Globus pallidus (tissue), 1 donor: ENCODE measurements around the gene CARMIL3.

Experiments
- DNase-seq: peaks from one replicate; pipeline ENCODE4 v3.0.0-alpha.2; 2015; ENCODE audit warnings: low spot score

The CARMIL3 gene

DNA sequence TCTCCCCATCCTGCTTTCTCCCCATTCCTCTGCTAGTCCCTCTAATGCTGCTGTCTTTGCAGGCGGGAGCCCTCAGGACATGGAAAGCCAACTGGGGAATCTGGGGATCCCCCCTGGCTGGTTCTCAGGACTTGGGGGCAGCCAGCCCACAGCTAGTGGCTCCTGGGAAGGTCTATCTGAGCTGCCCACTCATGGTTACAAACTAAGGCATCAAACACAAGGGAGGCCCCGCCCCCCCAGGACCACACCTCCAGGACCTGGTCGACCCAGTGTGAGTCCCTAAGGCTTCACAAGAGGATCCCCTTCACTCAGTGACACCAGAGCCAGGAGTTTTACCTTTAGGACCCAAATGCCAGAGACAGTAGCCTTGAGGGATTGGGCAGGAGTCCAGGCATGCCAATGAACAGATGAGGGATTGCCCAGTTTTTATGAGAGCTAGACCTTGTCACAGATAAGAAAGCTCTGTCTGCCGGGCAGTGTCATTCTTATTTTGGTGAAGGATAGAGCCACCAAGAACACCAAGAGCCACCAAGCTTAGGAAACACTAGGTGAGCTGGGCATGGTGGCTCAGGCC is 11.5 kb downstream of the CARMIL3 start:
- DNase-seq = no peak

DNA sequence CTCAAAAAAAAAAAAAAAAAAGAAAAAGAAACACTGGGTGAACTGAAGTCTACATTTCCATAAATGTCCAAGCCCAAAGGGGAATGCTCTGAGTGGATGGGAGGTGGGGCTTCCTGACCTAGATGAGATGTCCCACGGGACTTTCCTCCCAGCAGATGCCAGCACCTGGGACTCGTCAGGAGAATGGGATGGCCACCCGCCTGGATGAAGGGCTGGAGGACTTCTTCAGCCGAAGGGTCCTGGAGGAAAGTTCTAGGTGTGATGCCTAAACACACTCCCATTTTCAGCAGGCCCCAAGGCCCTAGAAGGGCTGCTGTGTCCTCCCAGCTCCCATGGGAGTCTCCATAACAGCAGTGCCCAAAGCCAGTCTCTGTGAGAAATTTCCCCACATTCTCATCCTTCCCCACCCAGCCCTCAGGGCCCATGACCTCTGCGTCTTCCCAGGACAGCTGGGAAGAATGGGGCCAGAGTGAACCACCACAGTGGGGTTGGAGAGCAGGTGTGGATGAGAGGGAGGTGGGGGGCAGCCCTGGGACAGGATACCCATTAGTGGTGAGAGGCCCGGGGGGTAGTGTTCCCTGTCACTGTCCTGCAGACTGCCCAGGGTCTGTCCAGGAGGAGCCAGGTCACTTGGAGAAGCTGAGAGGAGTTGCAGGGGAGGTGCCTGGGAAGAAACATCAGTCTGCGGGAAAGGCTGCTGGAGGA is 12.4 kb downstream of the CARMIL3 start:
- DNase-seq = no peak

DNA sequence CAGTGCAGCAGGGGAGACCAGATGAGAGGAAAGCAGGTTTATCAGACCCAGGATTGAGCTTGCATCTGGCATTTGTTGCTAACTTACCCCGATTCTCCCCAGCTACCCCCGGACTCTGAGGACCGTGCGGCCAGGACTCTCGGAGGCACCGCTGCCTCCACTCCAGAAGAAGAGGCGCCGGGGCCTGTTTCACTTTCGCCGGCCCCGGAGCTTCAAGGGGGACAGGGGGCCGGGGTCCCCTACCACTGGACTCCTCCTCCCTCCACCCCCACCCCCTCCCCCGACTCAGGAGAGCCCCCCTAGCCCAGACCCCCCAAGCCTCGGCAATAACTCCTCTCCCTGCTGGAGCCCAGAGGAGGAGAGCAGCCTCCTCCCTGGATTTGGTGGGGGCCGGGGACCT is 13.0 kb downstream of the CARMIL3 start:
- no peak for DNase-seq

DNA sequence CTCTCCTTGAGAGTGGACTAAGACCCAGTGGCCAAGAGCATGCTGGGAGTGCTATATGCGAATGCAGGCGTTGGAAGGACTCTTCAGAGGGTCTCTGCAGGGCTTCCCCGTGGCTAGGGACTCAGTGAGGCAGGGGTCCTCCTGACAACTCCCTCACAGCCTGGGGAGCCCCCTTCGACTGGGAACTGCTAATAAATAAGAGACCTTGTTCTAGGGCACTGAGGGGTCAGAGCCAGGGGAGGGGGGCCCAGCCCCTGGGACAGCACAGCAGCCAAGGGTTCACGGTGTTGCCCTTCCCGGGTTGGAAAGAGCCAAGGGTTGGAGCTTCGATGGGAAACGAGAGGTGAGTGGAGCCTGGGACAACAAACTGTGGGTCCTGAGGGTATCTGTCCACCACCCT is 13.6 kb downstream of the CARMIL3 start:
- no peak for DNase-seq

DNA sequence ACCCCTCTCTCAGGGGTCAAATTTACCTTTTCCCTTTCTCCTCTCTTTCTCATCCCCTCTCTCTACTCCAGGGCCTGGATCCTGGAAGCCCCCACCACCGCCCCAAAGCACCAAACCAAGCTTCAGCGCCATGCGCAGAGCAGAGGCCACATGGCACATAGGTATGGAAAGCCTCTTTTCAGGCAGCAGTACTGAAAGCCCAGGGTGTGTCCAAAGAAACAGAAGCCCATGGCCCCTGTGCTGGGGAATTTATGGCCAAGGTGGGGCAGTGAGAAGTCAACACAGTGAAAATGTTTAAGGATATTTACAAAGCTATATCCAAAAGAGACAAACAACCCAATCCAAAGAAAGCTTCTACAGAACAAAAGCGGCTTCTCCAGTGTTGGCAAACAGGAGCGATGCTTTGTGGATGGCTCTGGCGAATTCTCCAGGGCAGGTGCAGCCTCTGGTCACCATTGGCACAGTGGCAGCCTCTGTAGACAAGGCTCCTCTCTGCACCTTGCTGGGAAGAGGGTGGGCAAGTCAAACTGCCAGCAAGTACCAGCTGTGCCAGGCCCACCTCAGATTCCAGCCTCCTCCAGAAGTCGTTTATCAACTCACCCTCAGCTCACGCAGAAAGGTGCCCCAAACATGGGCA is 14.8 kb downstream of the CARMIL3 start:
- DNase-seq = no peak

DNA sequence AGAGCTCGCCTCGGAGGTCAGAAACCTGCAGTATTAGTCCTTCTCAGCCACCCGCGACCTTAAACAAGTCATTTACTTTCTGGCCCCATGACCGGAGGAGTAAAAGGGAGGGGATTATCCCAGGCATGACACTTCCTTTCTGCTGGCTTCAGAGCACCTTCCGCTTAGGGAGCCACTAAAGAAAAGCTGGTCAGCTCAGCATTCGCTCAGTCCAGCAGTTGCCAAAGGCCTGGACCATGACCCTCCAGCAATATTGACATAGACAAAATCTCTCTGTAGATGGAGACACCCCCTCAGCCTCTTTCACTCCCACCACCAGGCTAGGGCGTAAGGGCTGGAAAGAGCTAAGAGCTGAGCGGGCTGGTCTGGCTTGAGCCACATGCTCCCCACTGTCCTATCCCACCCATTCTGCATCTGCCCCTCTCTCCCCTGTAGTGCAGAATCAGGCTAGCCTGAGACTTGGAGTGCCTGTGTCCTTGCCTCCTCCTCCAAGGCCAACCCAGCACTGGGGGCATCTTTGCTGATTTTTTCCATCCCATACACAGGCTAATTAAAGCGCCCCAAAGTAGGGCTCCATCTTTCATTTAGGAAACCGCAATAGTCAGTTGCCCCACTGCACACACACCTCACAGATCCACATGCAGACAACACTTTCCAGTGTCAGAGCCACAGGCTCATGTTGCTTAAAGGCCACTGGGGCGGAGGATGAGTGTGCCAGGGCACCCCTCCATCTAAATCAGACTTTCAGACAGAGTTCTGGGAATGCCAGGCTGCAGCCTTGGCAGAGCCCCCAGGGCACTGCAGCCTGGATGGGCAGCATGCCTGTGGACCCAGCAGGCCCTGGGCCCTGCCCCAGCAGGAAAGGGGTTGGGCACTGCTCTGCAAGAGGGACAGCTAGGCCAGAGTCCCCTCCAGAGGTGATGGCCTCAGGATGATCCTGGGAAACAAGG is 15.6 kb downstream of the CARMIL3 start:
- DNase-seq = no peak

DNA sequence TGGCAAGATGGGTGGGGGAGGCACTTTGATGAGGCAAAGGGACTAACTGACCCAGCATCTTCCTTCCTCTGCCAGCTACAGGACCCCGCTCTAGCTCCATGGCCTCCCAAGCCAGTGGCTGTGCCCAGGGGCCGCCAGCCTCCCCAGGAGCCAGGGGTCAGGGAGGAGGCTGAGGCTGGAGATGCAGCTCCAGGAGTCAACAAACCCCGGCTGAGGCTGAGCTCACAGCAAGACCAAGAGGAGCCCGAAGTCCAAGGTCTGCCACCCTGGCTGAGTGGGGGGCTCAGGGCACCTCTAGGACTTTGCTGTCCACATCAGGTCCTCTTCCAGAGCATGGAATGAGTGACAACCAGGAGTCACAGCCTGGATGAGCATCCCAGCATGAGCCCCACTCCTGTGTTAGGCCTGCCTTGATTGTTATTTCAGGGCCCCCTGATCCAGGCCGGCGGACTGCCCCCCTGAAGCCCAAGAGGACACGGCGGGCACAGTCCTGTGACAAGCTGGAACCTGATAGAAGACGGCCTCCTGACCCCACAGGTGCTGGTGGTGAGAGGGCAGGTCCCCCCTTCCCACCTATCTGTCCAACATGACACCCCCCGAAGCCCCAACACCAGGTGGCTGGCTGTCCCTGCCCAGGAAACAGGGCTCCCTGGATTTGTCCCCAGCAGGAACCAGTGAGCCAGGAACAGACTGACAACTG is 17.1 kb downstream of the CARMIL3 start:
- no peak for DNase-seq

DNA sequence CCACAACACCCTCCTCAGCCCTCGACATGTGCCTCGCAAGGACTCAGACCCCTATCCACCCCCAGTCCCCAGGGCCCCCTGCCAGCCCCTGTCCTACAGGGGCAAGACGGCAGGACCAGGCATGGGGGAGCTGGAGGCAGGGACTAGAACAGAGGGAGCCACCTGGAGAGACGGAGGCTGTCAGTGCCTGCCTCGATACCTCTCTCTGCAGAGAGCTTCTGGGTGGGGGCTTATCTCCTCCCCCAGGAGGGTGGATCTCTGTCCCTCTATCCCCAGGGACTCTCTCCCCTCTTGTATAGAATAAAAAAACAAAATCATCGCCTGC is 17.6 kb downstream of the CARMIL3 start:
- DNase-seq = no peak

DNA sequence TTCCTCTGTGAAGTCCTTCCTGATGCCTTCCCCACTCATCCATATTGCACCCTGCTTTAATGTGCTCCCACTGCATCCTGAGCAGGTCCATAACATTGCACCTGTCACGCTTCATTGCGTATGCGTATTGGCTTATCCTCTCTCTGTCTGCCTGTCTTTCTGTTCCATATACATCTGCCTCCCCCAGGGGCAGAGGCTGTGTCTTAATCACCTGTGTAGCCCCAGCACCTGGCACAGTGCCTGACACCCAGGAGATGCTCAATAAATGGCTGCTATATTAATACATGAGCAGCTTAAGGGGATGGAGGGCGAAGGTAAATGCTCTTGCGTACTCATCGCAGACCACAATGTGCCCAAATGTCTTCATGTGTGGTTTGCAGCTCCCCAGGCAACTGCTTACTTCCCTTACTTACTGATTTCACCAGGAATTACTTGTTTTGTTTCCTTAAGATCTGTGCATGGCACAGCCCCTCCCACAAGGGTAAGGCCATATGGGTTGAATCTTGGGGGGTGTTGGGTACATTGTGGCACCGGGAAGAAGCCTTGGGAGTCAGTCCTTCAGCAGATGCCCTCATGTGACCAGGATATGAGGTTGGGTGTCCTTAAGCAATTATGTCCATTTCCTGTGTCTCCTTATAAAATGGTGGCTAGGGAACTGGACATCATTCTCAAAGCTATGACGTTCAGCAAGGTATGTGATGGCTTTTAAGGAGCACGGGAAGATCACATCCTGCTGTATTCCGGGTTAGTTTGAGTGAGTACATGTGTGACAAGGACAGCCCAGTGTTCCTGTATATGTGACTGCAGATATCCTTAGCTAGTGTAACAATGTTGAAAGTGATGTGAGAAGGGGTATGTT is 18.7 kb downstream of the CARMIL3 start:
- no peak for DNase-seq

DNA sequence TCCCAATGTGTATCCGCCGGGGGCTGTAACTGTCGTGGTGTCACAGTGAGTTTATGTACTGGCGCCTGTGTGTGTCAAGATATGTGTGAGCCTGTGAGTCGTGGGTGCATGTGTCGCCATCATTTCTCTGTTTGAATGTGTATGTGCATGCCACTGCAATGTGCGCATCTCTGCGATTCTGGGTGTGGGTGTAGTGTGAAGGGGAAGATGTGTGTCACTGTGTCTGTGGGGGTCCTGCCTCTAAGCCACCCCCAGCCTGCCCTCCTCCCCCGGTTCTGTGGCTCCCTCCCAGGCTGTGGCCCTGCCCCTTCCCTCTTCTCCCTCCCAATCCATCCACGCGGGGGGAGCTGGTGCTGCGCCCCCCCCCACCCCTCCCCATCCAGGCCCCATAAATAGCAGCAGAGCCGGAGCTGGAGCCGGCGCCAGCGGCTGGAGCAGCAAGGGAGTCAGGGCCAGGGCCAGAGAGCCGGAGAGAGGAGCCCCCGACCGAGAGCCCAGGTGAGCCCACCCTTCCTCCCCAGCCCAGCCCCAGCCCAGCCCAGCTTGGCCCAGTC is 19.4 kb downstream of the CARMIL3 start, which contains the start of gene CPNE6:
TSS of gene CPNE6 (plus strand) at position 419 of the 554 bp plus-strand sequence. CDS start 1,375 bp downstream, outside the sequence.
- no peak for DNase-seq

DNA sequence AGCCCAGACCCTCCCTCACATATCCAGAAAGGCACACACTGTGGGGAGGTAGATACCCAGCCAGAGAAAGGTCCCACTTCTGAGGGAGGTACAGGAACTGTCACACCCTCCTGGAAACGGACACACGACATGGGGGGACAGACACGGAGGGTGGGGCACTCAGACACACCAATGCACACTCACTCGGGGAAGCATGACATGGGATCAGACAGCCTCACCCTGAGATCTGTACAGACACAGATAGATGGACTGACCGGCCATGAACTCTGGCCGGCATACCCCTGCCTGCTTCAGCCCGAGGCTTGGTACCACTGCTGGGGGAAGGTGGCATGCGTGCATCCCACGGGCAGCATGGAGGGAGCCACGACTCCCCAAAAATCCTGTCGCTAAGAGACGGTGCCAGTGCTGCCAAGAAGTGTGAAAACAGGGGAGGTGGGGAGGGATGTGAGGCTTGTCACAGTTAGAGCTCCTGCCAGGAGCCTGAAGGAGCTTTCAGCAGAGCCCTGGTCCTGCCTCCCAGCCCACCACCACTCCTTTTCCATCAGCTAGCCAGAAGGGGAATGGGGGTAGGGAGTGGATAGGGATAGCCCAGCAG is 20.1 kb downstream of the CARMIL3 start:
- DNase-seq = no peak

DNA sequence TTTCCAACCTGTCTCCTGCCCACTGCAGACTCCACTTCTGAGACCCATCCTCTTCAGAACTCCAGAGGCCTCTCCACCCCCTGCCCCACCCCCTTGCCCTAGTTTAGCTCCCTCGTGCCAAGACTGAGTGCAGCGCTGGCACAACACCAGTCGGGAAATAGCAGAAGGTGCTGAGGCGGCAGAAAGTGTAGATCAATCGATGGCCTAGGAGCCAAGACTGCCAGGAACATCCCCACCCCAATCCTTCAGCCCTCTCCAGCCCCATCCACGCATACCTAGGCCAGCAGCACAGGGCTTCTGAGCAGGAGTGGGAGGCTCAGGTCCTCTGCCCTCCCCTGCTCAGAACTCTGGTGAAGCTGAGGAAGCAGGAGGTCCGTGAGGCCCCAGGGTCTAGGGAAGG is 20.6 kb downstream of the CARMIL3 start:
- no peak for DNase-seq

DNA sequence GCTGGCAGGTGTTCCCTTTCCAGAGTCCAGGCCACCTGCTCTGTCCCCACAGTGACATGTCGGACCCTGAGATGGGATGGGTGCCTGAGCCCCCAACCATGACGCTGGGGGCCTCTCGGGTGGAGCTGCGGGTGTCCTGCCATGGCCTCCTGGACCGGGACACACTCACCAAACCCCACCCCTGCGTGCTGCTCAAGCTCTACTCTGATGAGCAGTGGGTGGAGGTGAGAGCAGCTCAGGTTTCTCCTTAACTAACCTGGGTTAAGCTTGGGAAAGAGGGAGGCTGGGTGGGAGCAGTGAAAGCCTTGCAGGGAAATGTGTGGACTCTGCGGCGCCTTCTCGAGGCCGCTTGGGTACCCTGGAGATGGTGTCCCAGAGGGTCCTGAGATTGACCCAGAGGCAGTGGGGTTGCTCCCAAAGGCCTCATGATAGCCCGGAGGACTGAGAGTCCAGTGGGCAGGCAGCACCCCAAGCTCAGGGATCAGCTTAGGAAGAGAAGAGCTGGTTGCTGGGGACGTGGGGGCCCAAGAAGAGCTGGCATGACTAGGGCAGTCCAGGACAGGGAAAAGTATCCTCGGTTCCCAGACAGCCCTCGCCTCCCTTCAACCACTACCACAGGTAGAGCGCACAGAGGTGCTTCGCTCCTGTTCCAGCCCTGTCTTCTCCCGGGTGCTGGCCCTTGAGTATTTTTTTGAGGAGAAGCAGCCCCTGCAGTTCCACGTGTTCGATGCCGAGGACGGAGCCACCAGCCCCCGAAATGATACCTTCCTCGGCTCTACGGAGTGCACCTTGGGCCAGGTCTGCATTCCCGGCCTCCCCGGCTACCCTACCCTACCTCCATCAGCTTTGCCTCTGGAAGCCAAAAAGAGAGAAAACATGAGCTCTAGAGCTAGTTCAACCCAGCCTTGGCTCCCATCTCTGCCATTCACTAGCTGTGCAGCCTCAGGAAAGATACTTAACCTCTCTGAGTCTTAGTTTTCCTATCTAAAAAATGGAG is 21.4 kb downstream of the CARMIL3 start:
- no peak for DNase-seq

DNA sequence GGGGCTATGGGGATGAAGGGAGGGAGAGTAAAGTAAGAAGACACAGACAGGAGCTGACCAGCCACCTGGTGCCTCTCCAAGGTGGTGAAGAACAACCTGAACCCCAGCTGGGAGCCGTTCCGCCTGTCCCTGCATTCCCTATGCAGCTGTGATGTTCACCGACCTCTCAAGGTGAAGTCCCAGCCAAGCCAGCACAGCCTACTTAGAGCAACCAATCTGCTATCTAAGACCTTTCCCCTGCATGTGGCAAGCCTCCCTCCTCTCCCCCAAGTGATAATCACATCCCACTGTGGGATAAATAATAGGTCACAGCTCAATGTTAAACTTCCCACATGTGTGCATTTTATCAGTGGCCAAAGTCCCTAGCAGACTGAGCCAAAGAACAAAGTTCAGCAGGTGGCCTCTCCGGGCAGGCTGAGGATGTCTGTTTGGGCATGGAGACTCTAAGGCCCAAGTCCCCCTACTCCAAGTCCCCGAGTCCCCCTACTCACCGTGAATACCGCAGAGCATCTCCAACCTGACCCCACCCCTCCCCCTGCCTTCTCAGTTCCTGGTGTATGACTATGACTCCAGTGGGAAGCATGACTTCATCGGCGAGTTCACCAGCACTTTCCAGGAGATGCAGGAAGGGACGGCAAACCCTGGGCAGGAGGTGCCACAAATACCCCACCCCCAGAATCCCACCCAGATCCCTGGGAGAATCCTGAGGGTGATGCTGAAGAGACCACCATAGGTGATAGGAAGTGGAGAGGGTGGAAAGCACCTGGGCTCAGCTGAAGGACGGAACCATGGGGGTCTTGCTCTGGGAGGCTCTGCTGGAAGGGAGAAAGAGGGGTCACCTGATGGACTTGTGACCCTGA is 23.0 kb downstream of the CARMIL3 start:
- DNase-seq = no peak

DNA sequence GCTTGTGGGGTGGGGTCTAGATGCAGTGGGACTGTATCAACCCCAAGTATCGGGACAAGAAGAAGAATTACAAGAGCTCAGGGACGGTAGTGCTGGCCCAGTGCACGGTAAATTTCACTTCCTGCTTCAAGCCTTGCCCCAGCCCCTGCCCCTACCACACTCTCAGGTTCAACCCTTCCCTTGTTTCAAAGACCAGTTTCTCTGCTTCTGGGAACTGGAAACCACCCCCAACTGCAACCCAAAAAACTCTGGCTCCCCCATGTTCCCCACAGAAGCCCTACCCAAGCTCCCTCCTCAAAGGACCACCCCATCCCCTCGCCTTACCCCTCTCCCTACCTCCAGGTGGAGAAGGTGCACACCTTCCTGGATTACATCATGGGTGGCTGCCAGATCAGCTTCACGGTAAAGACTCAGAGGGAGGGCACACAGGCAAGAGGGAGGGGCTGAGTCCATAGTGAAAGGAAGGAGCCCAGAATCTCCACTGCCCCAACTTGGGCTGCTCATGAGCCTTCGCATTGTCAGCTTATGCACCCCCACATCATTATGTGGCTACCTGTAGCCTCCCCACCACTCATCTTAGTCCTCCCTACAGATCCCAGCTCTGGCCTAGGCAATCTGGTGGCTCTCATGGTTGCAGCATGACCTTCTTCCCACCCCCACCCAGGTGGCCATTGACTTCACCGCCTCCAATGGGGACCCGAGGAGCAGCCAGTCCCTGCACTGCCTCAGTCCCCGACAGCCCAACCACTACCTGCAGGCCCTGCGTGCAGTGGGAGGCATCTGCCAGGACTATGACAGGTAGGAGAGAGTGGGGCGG is 23.9 kb downstream of the CARMIL3 start:
- DNase-seq = no peak

DNA sequence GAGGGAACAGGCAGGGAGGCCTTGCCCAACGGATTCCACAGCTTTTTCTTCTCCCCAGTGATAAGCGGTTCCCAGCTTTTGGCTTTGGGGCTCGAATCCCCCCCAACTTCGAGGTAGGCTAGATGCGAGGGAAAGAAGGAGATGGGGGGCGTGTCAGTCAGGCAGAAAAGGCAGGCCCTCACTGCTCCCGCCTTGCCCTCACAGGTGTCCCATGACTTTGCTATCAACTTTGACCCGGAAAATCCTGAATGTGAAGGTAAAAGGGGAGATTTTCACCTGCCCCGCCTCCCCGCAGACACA is 24.4 kb downstream of the CARMIL3 start:
- no peak for DNase-seq

DNA sequence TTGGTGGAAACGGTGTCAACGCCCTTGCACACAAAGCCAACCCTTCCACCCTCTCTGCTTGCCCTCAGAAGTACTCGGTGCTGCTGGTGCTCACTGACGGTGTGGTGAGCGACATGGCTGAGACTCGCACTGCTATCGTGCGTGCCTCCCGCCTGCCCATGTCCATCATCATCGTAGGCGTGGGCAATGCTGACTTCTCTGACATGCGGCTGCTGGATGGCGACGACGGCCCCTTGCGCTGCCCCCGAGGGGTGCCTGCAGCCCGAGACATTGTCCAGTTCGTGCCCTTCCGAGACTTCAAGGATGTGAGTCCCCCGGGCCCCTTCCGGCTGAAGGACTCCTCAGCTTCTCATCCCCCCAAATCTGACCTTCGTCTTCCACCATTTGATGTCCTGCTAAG is 25.3 kb downstream of the CARMIL3 start:
- DNase-seq = no peak
